H9 (cell line): ENCODE data around the gene LOXL1. TPM values are rescaled to one million over a fixed set of nuclear protein-coding genes. Genes with fewer than 3 reads are reported as not detected.

Experiments
- DNase-seq: peaks from one replicate; pipeline ENCODE4 v3.0.0-alpha.2; 2017
- H2AFZ ChIP-seq: one replicate; pipeline ENCODE4 v1.6.1; 2013; ENCODE audit warnings: mild to moderate bottlenecking, low read length, control low read depth, moderate library complexity
- H2AK5ac ChIP-seq: 2 replicates; pipeline ENCODE4 v1.6.1; 2013; ENCODE audit warnings: low read length, control low read depth, mixed read lengths; ENCODE audit not compliant: insufficient read length
- H2BK120ac ChIP-seq: one replicate; pipeline ENCODE4 v1.6.1; 2013; ENCODE audit warnings: low read depth, mild to moderate bottlenecking, low read length, control low read depth, inconsistent platforms; ENCODE audit not compliant: poor library complexity, severe bottlenecking
- H2BK12ac ChIP-seq: 2 replicates; pipeline ENCODE4 v1.6.1; 2013; ENCODE audit warnings: low read length, control low read depth, mixed read lengths, low read depth; ENCODE audit not compliant: insufficient read length
- H2BK15ac ChIP-seq: 2 replicates; pipeline ENCODE4 v1.6.1; 2013; ENCODE audit warnings: low read depth, low read length, control low read depth
- H2BK20ac ChIP-seq: one replicate; pipeline ENCODE4 v1.6.1; 2013; ENCODE audit warnings: low read depth, mild to moderate bottlenecking, low read length, control low read depth, inconsistent platforms; ENCODE audit not compliant: poor library complexity, severe bottlenecking
- H2BK5ac ChIP-seq: 2 replicates; pipeline ENCODE4 v1.6.1; 2013; ENCODE audit warnings: low read length, control low read depth, mixed read lengths; ENCODE audit not compliant: insufficient read length
- H3K14ac ChIP-seq: 2 replicates; pipeline ENCODE4 v1.6.1; 2013; ENCODE audit warnings: low read length, control low read depth; ENCODE audit not compliant: insufficient read depth
- H3K18ac ChIP-seq: 2 replicates; pipeline ENCODE4 v1.6.1; 2013; ENCODE audit warnings: low read depth, mild to moderate bottlenecking, mixed read lengths, low read length, control low read depth; ENCODE audit not compliant: insufficient read length
- H3K23ac ChIP-seq: 2 replicates; pipeline ENCODE4 v1.6.1; 2013; ENCODE audit warnings: low read length, control low read depth, mixed read lengths, low read depth; ENCODE audit not compliant: insufficient read length
- H3K23me2 ChIP-seq: 2 replicates; pipeline ENCODE4 v1.6.1; 2013; ENCODE audit warnings: low read depth, mild to moderate bottlenecking, mixed read lengths, low read length, control low read depth; ENCODE audit not compliant: insufficient read length, poor library complexity, severe bottlenecking
- H3K27ac ChIP-seq: 2 replicates; pipeline ENCODE4 v1.5.1; 2013; ENCODE audit warnings: low read length, control low read depth, mixed read lengths, low read depth; ENCODE audit not compliant: insufficient read length
- H3K27me3 ChIP-seq: 2 replicates; pipeline ENCODE4 v1.6.1; 2013; ENCODE audit warnings: low read length, control low read depth, inconsistent platforms; ENCODE audit not compliant: insufficient read depth
- H3K4ac ChIP-seq: 2 replicates; pipeline ENCODE4 v1.6.1; 2013; ENCODE audit warnings: low read depth, mild to moderate bottlenecking, control low read depth, inconsistent platforms, low read length, moderate library complexity
- H3K4me1 ChIP-seq: 2 replicates; pipeline ENCODE4 v1.6.1; 2013; ENCODE audit warnings: low read length, control low read depth, inconsistent platforms; ENCODE audit not compliant: insufficient read depth
- H3K4me2 ChIP-seq: 2 replicates; pipeline ENCODE4 v1.6.1; 2013; ENCODE audit warnings: low read length, control low read depth, mixed read lengths; ENCODE audit not compliant: insufficient read length, insufficient read depth
- H3K56ac ChIP-seq: 2 replicates; pipeline ENCODE4 v1.6.1; 2013; ENCODE audit warnings: low read depth, mild to moderate bottlenecking, mixed read lengths, low read length, control low read depth; ENCODE audit not compliant: insufficient read length
- H3K79me1 ChIP-seq: 2 replicates; pipeline ENCODE4 v1.6.1; 2013; ENCODE audit warnings: low read depth, mild to moderate bottlenecking, moderate library complexity, low read length, control low read depth, inconsistent platforms; ENCODE audit not compliant: insufficient read depth, poor library complexity, severe bottlenecking
- H3K79me2 ChIP-seq: 2 replicates; pipeline ENCODE4 v1.6.1; 2013; ENCODE audit warnings: low read length, control low read depth, inconsistent platforms; ENCODE audit not compliant: insufficient read depth
- H3K9ac ChIP-seq: 2 replicates; pipeline ENCODE4 v1.6.1; 2013; ENCODE audit warnings: low read length, control low read depth, mixed read lengths; ENCODE audit not compliant: insufficient read length; ENCODE audit errors: extremely low read depth
- H3K9me3 ChIP-seq: one replicate; pipeline ENCODE4 v1.6.1; 2013; ENCODE audit warnings: low read depth, low read length, inconsistent platforms; ENCODE audit not compliant: control insufficient read depth
- H3T11ph ChIP-seq: one replicate; pipeline ENCODE4 v1.6.1; 2013; ENCODE audit warnings: mild to moderate bottlenecking, low read length, control low read depth, inconsistent platforms
- H4K20me1 ChIP-seq: one replicate; pipeline ENCODE4 v1.6.1; 2013; ENCODE audit not compliant: control insufficient read depth, insufficient read length, insufficient read depth
- H4K5ac ChIP-seq: 2 replicates; pipeline ENCODE4 v1.6.1; 2013; ENCODE audit warnings: low read depth, mild to moderate bottlenecking, mixed read lengths, low read length, control low read depth; ENCODE audit not compliant: insufficient read length
- H4K8ac ChIP-seq: replicated peaks from 2 replicates; pipeline ENCODE4 v1.6.1; 2013; ENCODE audit warnings: low read length, control low read depth, mixed read lengths, low read depth; ENCODE audit not compliant: insufficient read length
- H4K91ac ChIP-seq: 2 replicates; pipeline ENCODE4 v1.6.1; 2013; ENCODE audit warnings: low read depth, mild to moderate bottlenecking, moderate library complexity, mixed read lengths, low read length, control low read depth; ENCODE audit not compliant: insufficient read length
- H3K27ac Mint-ChIP-seq, 3 experiments: 2 replicates in 2 of 3; 3 replicates in 1 of 3; pipeline ENCODE4 v1.8.0; 2020 to 2021; ENCODE audit warnings: mixed read lengths in 3 of 3, mild to moderate bottlenecking in 1 of 3, moderate library complexity in 1 of 3
- H3K27me3 Mint-ChIP-seq: 2 replicates; pipeline ENCODE4 v1.8.0; 2021; ENCODE audit warnings: low read depth, mild to moderate bottlenecking, moderate library complexity, mixed read lengths
- H3K36me3 Mint-ChIP-seq, 3 experiments: 2 replicates in 2 of 3; 3 replicates in 1 of 3; pipeline ENCODE4 v1.8.0; 2020 to 2021; ENCODE audit warnings: low read depth in 3 of 3, mixed read lengths in 3 of 3; ENCODE audit not compliant: insufficient read depth in 1 of 3
- H3K4me1 Mint-ChIP-seq, 2 experiments: 2 replicates each; pipeline ENCODE4 v1.8.0; 2020; ENCODE audit warnings: mixed read lengths in 2 of 2
- H3K4me3 Mint-ChIP-seq, 2 experiments: 2 replicates in 1 of 2; 3 replicates in 1 of 2; pipeline ENCODE4 v1.8.0; 2020 to 2021; ENCODE audit warnings: mild to moderate bottlenecking in 2 of 2, mixed read lengths in 2 of 2, moderate library complexity in 1 of 2
- H3K9me3 Mint-ChIP-seq, 2 experiments: 2 replicates in 1 of 2; 3 replicates in 1 of 2; pipeline ENCODE4 v1.8.0; 2020; ENCODE audit warnings: mild to moderate bottlenecking in 2 of 2, mixed read lengths in 2 of 2, moderate library complexity in 1 of 2
- CTCF ChIP-seq: fragments of 200-600 bp; sonication (generic); conservative IDR thresholded peaks from 3 replicates; pipeline ENCODE4 v1.8.0; 2021; ENCODE audit warnings: antibody characterized with exemption, mild to moderate bottlenecking
- WGBS: extraction: QIAGEN DNeasy Blood & Tissue Kit; methylation state at CpG from one replicate; pipeline ENCODE4 v1.1.7; 2013; ENCODE audit warnings: missing lambda C conversion rate, low lambda C conversion rate, mixed read lengths; ENCODE audit not compliant: insufficient read length; ENCODE audit errors: extremely low coverage; 5-methylcytosine and 5-hydroxymethylcytosine counted together
- total RNA-seq: library from RNA; stranded (reverse); gene quantifications from 2 replicates; pipeline ENCODE4 v1.2.1, GENCODE V29; 2021

LOXL1 gene
- total RNA-seq, 1 experiment from 2014 or later = 9.1 TPM

GRCh38 chr15:73886717-73887345 is 39.4 kb upstream of the LOXL1 start:
- Histone ChIP-seq H2AK5ac (no peak overlapping the region), H2BK20ac (no peak overlapping the region), H3K14ac (no peak overlapping the region; the same call in 1 of the 2 replicates), H3K79me2 (no peaks in the 10 kb centered on the region), H3K56ac (no peak overlapping the region), H2BK15ac (no peak overlapping the region), H2BK5ac (no peak overlapping the region), H4K20me1 (no peaks in the 10 kb centered on the region), H4K91ac (no peak overlapping the region), H3K4me1 (no peaks in the 10 kb centered on the region), H3K27ac (no peak overlapping the region), H3K18ac (no peak overlapping the region), H2AFZ (no peak overlapping the region), H3T11ph (no peak overlapping the region), H3K27me3 (no peaks in the 10 kb centered on the region), H3K9ac (no peak overlapping the region), H2BK120ac (no peak overlapping the region), H3K4me2 (no peak overlapping the region), H3K79me1 (no peaks in the 10 kb centered on the region), H3K23ac (no peak overlapping the region), H3K4ac (no peak overlapping the region), H4K5ac (no peak overlapping the region), H4K8ac (no peak overlapping the region), H3K23me2 (no peaks in the 10 kb centered on the region), H3K9me3 (no peaks in the 10 kb centered on the region), H2BK12ac (no peak overlapping the region)
- no peak for DNase-seq
- no peak overlapping the region for H3K4me3 Mint-ChIP-seq
- peaks cover 3 to 8% of the 10 kb centered on the region in 2 experiments; a peak in 2 of 4 replicates for H3K4me1 Mint-ChIP-seq
- no peak overlapping the region for H3K27ac Mint-ChIP-seq
- H3K36me3 Mint-ChIP-seq = no peaks in the 10 kb centered on the region
- no peak for TF ChIP-seq CTCF
- H3K9me3 Mint-ChIP-seq = no peaks in the 10 kb centered on the region; a peak in 1 of 5 replicates
- WGBS = no CpG with 5 or more reads among the region's 5 CpGs
- peaks cover 27% of the 10 kb centered on the region for H3K27me3 Mint-ChIP-seq
